HFF-Myc (cell line): Measurements from ENCODE around the gene KCNA2.

ENCODE experiments used
- DNase-seq: peaks from one replicate; pipeline ENCODE4 v3.0.0-alpha.2; 2011; ENCODE audit warnings: low read depth; ENCODE audit errors: extremely low read depth
- H3K4me3 ChIP-seq: replicated peaks from 2 replicates; pipeline ENCODE4 v1.5.1; 2011; ENCODE audit warnings: low read depth, mild to moderate bottlenecking, control low read depth, low read length
- TF ChIP-seq, protein P1 (sequence below): IDR thresholded peaks from 2 replicates; pipeline ENCODE4 v1.5.1; 2012; ENCODE audit warnings: mild to moderate bottlenecking, low read depth, low read length, control low read depth; ENCODE audit errors: missing control alignments

KCNA2 gene

DNA sequence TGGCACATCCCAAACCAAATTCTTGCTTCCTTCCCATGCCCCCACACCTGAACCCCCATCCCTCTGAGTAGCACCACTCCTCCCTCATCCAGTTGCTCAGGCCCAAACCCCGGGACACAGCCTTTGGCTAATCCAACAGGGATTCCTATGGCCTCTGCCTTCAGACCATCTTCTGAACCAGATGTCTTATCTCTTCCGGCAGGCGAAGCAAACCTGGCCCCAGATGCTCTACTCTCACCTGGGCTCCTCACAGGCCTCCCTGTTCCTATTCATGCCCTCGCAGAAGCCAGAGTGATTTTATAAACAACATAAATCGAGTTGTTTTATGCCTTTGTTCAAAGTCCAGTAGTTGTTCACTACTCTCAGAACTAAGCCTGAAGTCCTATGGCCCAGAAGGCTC is 12.5 kb upstream of the KCNA2 start:
- H3K4me3 ChIP-seq = no peak overlapping the region
- no peak for DNase-seq
- TF ChIP-seq, protein P1, sequence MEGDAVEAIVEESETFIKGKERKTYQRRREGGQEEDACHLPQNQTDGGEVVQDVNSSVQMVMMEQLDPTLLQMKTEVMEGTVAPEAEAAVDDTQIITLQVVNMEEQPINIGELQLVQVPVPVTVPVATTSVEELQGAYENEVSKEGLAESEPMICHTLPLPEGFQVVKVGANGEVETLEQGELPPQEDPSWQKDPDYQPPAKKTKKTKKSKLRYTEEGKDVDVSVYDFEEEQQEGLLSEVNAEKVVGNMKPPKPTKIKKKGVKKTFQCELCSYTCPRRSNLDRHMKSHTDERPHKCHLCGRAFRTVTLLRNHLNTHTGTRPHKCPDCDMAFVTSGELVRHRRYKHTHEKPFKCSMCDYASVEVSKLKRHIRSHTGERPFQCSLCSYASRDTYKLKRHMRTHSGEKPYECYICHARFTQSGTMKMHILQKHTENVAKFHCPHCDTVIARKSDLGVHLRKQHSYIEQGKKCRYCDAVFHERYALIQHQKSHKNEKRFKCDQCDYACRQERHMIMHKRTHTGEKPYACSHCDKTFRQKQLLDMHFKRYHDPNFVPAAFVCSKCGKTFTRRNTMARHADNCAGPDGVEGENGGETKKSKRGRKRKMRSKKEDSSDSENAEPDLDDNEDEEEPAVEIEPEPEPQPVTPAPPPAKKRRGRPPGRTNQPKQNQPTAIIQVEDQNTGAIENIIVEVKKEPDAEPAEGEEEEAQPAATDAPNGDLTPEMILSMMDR = no peak

DNA sequence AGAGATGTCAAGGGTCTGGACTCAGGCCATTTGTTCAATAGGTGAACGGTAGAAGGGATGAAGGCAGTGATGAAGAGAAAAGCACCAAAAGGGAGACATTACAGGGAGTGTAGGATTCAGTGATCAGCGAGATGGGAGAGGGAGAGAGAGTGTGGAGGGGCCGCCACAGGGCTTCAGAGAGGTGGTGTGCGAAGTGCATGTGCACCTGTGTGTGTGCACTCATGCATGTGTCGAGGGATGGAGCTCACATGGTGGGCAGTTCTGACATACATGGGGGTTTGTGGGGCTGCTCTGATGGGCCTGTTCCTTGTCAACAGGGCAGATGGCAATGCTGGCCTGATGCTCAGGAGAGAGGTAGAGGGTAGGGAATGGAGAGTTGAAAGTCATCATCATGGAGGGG is 11.4 kb upstream of the KCNA2 start:
- H3K4me3 ChIP-seq = no peak overlapping the region
- no peak for DNase-seq
- TF ChIP-seq, protein P1 = no peak

DNA sequence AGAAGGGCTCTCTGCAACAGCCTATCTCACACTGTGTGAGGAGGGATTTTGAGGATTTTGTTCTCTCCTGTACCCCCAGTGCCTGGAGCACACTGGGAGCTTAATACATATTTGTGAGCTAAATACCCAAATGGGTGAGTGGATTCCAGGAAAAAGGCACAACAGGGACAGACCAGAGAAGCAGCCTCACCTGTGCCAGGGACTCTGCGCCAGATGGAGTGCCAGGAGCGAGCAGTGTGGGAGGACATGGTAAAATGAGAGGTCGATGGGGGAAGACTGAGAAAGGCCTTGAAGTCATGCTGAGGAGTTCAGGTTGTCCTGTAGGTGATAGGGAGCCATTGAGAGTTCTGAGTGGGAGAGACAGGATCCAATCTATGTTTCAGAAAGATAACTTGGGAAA is 11.0 kb upstream of the KCNA2 start:
- H3K4me3 ChIP-seq = no peak overlapping the region
- no peak for DNase-seq
- TF ChIP-seq, protein P1 = no peak

DNA sequence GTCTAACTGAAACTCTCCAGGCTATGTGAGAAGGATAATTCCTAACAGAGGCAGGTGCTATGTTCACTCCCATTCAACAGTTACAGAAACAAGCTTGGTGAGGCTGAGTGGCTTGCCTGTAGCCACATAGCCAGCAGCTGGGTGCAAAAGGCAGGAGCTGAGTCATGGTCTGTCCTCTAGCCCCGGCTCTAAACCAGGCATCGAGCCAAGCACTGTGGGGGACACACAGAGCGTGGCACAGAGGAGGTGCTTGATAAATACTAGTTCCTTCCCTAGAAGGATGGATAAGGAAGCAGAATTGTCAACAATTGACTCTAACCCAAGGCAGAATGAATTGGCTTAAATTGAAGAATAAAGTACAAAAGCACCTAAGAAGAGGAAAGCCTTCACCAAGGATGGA is 10.4 kb upstream of the KCNA2 start:
- DNase-seq = no peak
- TF ChIP-seq, protein P1 = no peak
- H3K4me3 ChIP-seq = no peak overlapping the region

DNA sequence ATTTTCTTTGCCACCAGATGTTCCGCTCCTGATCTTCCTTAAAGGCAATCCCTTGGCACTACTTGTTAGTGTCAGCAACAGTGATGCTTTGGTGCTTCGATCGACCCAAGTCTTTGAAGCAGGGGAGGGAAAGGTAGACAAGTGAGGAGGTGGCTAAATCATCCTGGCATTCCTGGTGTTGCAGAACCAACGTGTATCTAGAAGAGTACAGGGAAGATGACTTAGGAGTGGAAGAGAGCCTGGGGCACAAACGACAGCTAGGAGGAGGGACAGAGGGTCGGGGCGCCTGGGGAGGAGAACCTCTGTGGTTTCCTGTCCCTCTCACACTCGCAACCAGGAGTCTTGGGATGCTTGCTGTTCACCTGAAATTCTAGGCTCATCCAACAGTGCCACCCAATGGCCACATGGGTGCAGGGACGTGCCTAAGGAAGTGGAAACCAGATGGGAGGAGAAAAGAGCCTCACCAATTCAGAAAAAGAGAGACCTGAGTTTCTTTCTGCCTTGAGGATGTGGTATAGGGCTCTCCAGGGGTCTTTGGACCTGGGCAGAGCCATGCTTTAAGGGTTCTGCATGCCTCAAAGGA is 9.5 kb upstream of the KCNA2 start:
- DNase-seq = no peak
- TF ChIP-seq, protein P1 = peak; percentile 81
- H3K4me3 ChIP-seq = no peak overlapping the region

DNA sequence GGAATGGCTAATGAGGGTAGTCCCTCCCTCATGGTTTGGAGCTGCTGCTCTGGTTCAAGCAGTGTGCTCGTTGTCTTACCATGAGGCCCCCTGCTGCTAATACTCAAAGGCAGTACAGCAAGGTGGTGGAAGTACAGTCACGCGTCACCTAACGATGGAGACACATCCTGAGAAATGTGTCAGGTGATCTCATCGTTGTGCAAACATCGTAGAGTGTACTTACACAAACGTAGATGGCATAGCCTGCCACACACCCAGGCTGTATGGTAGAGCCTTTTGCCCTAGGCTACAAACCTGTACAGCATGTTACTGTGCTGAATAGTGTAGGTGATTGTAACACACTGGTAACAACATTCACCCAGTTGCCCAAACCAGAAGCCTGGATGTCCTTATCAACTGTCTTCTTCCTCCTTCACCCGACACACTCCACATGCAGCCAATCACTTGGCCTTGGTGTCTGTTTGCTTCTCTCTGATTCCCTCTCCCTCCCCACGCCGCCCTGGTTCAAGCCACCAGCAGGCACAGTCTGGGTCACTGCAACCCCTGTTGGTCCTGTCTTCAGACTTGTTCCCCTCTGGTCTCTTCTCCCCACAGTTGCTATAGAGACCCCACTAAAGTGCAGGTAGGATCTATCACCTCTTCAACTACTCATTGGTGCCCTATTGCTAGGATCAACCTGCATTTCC is 6.0 kb upstream of the KCNA2 start:
- TF ChIP-seq, protein P1 = no peak
- DNase-seq = no peak
- H3K4me3 ChIP-seq = no peak overlapping the region

DNA sequence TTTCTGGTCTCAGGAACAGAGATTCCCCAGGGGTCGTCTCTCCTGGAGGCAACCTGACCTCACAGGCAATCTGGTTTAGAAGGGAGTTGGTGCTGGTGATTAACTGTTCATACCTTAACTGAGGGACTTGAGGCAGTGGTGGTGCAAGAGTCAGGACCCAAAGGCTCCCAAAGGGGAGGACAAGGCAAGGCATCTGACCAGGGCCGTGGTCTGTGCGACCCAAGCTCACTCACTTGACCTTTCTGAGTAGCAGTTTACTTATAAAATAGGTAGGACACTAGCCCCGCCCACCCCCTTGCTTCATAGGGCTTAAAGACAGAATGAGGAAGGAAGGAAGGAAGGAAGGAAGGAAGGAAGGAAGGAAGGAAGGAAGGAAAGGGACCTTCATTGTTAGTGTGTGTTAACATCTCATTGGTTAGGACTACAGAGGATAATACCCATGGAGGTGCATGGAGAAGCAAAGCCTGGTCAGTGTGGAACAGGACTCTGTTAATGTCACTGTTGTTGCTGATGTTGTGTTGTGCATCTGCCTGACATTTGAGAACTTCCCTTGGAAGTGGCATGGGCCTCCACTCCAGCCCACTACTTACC is 4.6 kb upstream of the KCNA2 start:
- no peak for DNase-seq
- TF ChIP-seq, protein P1 = no peak
- H3K4me3 ChIP-seq = no peak overlapping the region
